AG10803 (cell line): Measurements from ENCODE around the gene CD36.

Experiments
- DNase-seq: peaks from one replicate; pipeline ENCODE4 v3.0.0; 2010; ENCODE audit warnings: low read depth
- H3K4me3 ChIP-seq: 2 replicates; pipeline ENCODE4 v1.5.1; 2011; ENCODE audit warnings: mild to moderate bottlenecking, low read length, control low read depth
- TF ChIP-seq, protein P1 (sequence below): conservative IDR thresholded peaks from 2 replicates; pipeline ENCODE4 v1.5.1; 2011; ENCODE audit warnings: mild to moderate bottlenecking, low read length, control low read depth, inconsistent platforms

The CD36 gene

DNA sequence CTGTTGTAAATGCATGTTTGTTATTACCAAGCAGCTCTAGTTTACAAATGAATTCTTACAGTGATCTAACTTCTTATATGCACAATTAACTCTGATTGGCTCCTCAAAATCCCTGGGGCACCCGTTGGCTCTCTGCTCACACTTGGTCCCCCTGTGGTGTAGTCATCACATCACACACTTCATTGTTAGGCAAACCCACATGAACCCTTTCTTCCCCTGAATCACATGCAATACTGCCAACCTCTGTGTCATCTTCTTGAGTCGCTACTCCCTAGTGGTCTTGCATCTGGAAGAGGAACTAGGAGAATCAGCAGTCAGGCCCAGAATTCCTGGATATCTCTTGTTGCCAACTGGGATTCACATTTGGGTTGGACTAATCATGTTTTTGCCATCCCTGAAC lies 73.1 kb downstream of the CD36 start:
- TF ChIP-seq, protein P1, sequence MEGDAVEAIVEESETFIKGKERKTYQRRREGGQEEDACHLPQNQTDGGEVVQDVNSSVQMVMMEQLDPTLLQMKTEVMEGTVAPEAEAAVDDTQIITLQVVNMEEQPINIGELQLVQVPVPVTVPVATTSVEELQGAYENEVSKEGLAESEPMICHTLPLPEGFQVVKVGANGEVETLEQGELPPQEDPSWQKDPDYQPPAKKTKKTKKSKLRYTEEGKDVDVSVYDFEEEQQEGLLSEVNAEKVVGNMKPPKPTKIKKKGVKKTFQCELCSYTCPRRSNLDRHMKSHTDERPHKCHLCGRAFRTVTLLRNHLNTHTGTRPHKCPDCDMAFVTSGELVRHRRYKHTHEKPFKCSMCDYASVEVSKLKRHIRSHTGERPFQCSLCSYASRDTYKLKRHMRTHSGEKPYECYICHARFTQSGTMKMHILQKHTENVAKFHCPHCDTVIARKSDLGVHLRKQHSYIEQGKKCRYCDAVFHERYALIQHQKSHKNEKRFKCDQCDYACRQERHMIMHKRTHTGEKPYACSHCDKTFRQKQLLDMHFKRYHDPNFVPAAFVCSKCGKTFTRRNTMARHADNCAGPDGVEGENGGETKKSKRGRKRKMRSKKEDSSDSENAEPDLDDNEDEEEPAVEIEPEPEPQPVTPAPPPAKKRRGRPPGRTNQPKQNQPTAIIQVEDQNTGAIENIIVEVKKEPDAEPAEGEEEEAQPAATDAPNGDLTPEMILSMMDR: no peak
- H3K4me3 ChIP-seq: no peak overlapping the region
- DNase-seq: peak; percentile 68

DNA sequence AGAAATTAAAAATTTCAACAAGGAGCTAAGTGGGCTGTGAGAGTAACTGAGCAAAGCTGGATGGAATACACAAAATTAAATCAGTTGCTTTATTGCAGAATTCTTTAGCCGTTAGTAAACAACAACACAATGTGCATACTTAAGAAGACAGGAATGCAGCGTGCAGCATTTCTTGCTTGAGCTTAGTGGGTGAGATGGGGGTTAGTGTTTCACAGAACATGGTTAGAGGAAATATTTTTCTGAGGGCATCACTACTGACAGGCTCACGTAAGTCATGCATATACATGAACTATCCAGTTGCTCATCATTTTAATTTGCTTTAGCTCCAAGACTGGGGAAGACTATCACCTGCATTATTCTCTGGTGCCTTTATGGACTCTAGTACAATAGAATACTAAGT lies 80.8 kb downstream of the CD36 start:
- DNase-seq: peak; percentile 90
- H3K4me3 ChIP-seq: no peak overlapping the region
- TF ChIP-seq, protein P1: no peak

DNA sequence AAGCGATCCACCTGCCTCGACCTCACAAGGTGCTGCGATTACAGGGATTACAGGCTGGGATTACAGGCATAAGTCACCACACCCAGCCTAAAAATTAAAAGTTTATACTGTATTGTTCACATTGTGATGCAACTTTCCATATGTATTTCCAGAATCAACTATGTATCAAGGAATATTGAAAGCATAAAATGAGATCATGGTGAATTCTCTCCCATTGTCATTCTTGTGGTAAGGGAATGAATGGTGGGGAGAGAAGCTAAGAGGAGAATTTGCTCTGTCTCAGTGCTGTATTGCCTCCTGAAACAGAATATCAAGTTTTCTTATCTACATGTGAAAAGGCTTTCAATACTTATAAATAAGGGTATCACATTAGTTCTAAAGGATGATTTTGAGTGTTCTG lies 81.7 kb downstream of the CD36 start:
- no peak for DNase-seq
- H3K4me3 ChIP-seq: no peak overlapping the region
- TF ChIP-seq, protein P1: no peak

DNA sequence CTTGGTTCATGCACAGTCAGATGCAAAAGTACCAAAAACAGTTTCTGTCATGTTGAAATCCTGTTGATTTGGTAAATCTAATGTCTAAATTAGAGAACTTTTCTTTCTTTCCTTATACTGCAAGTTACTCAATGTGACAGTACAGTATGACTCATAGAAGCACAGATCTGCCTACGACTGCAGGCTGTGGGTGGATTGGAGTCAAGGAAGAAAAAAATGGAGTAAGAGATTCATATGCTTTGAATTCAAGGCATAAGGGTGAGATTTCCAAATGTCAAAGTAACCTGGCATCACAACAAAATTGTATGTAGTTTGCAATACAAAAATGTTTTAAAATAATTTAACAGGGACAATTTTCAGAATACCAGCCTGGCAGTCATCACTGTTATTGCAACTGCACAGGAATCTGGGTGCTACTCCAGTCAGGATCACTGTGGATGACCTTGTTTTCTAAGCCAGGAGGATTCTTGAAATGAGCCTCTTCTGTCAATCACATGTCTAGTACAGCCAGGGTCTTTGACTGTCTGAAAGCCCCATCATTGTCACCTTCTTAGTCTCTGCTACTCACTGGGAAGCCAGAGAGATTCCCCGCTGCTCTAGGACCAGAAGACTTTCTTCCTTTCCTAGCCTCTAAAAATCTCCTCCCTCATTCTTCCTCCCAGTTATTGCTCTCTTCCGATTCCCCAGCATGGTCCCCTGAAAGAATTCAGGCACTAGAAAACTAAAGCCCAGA lies 83.6 kb downstream of the CD36 start:
- H3K4me3 ChIP-seq: no peak overlapping the region
- TF ChIP-seq, protein P1: no peak
- peak; percentile 90 for DNase-seq

DNA sequence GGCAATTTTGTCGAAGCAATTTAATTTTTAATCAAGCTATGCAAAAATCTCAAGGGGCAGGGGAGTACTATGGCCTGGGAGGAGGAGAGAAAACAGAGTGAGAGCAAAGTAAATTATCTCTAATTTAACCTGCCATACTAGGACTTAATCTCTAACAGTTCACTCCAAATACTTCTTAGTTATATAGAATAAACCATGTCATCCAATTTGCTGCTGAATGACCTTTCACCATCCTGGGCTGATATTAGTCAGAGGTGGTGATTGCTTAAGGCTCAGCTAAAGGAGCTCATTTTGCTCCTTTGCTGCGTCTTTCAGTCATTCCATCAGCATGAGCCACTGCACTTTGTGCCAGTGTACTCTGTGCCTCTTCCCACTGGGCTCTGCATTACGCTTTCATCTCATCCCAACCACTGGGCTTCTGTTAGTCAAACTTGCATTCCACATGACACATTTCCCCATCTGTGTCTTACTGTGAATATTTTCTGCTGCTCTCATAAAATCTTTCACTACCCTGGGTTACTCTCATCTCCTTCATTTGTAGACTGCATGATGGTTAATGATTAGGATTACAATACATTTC lies 84.3 kb downstream of the CD36 start:
- TF ChIP-seq, protein P1: no peak
- no peak overlapping the region for H3K4me3 ChIP-seq
- DNase-seq: peak; percentile 100

DNA sequence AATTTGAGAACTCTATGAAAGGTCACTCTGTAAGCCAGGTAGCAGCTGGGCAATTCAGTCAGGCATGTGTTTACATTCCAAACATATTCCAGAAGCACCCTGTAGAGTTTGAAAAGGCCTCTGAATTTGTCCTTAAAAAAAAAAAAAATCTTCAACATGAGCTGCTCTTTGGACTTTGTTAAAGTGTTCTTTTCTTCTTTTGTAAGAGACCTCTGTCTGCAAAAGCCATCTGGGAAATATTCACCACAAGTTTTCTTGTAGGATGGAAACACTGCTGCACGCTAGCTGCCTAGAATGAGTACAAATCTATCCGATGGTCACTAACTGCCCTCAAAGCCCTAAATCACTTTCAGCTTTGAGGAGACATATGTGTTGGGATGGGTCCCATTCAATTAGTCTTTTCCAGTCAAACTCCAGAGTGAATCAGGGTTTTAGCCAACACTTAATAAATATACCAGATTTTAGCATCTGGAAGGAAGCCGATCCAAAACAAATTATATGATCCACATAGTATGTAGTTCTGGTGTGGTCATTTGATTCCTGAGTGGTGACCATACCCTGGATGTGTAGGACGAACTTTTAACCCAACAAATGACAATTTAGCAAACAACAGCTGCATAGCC lies 85.9 kb downstream of the CD36 start:
- peak; percentile 99 for DNase-seq
- no peak overlapping the region for H3K4me3 ChIP-seq
- TF ChIP-seq, protein P1: no peak

DNA sequence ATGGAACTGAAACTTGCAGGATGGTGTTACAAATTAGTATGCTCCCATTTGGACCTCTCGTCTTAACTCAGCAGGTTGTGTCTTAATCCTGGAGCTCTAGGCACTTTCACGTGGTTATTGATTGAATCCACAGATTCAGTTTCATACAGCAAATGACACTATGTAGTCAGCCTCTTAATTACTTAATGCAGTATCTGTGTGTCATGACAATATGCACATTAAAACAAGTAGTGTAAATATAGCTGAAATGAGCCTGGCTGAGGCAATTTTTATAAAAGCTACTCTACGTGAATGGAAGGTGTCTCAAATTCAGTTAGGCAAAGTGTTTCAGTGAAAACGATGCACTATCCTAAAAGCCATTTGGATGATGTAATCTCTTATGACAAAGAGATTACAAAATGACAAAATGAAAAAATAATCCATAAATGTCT lies 86.8 kb downstream of the CD36 start:
- DNase-seq: no peak
- TF ChIP-seq, protein P1: no peak
- H3K4me3 ChIP-seq: no peak overlapping the region
